ENCODE results near the gene PMEPA1.

DNA sequence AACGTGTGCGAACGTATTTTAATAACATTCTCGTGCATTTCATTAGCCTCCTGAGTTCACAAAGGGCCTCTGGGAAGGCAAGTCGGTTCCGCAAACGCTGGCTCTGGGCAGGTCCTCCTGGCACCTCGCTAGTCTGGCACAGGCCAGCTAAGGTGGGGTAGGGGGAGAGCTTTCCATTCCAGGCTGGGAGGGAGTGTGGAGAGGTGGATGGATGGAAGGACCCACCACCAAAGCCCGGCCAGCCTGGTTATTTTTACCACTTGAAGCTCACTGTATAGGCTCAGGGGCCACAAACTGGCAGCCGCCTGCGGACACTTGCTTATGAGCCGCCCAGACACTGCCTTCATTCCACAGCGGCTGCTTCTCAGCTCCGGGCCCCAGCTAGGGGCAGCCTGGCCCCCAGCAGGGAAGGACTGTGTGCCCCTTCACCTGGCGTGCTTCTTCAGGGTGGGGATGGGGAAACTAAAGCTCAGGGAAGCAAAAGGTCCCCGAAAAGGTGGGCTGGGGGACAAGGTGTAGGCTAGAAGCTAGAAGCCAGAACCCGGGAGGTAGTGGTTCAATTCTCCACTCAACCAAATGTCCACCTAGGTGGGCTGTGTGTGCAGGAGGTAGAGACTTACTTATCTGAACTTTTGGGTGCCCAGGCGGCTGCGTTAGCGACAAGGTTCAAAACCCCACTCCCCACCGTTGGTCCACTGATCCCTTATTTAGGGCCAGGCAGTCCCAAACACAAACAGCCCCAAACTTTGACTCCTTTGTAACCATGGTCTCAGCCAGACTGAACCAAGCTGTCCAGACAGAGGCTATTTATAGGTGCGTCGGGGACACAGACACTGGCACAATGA, 1.7 kb downstream of the PMEPA1 start:
- no peak for TF ChIP-seq FOXK2 (IDR thresholded peaks at IDR 0.05)
- no peak for TF ChIP-seq NFRKB (IDR thresholded peaks at IDR 0.05)
- no peak for TF ChIP-seq FOXM1 (IDR thresholded peaks at IDR 0.05; ENCODE audit: borderline replicate concordance)
- TF ChIP-seq TARDBP (IDR thresholded peaks at IDR 0.05), result no peak

All from HEK293T (cell line).